Stimulated activated CD4-positive, alpha-beta T cell treated with anti-CD3 and anti-CD28 coated beads, Interleukin-4, amount 100 ng/mL, for 48 hours (primary cell): ENCODE results near the gene GPR34.
"Not testable (repeated sequence)": the region's sequence is repeated elsewhere in the genome, so short reads cannot be mapped to it uniquely, and the experiment has no call there.

ENCODE experiments used
- DNase-seq, 2 donors: peaks; one replicate each; pipeline ENCODE4 v3.0.0-alpha.2; 2020; ENCODE audit warnings: low read depth in 2 of 2

GPR34 gene

DNA sequence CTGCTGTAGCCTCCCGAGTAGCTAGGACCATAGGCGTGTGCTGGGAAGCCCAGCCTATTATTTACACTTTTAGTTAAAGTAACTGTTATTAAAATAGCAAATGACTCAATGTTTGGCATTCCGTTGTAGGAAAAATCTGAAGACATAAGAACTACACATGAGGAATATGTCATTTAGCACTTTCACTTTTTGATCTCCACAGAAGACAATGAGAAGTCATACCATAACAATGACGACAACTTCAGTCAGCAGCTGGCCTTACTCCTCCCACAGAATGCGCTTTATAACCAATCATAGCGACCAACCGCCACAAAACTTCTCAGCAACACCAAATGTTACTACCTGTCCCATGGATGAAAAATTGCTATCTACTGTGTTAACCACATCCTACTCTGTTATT, 6.7 kb downstream of the GPR34 start:
- no peak for DNase-seq

DNA sequence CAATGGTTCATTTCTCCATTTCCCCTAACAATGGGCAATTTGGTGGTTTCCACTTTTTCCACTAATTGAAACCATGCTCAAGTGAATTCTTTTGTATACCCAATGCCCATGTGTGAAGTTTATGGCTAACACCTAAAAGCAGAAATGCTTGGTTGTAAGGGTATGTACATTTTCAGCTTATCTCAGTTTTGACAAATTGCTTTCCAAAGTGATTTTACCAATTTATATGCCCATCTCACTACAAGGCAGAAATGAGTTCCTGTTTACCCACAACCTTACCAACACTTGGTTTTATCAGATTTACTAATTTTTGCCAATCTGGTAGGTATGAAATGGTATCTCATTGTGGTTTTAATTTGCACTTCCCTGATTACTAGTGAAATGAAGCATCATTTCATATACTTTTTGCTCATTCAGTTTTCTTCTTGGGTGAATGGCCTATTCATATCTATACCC, 14.8 kb downstream of the GPR34 start:
- no peak for DNase-seq

DNA sequence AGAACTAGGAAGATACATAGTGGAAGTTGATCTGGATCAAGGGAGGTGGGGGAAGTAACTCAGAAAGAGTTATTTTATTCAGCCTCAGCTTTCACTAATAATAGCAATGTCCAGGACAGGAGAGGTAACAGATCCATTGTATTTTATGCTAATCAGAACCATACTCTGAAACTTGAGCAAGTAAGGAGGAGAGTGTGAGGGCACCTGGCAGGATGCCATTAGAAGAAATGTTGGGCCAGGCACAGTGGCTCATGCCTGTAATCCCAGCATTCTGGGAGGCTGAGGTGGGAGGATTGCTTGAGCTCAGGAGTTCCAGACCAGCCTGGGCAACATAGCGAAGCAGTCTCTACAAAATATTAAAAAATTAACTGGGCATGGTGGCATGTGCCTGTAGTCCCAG, 16.3 kb downstream of the GPR34 start:
- DNase-seq: no peak

DNA sequence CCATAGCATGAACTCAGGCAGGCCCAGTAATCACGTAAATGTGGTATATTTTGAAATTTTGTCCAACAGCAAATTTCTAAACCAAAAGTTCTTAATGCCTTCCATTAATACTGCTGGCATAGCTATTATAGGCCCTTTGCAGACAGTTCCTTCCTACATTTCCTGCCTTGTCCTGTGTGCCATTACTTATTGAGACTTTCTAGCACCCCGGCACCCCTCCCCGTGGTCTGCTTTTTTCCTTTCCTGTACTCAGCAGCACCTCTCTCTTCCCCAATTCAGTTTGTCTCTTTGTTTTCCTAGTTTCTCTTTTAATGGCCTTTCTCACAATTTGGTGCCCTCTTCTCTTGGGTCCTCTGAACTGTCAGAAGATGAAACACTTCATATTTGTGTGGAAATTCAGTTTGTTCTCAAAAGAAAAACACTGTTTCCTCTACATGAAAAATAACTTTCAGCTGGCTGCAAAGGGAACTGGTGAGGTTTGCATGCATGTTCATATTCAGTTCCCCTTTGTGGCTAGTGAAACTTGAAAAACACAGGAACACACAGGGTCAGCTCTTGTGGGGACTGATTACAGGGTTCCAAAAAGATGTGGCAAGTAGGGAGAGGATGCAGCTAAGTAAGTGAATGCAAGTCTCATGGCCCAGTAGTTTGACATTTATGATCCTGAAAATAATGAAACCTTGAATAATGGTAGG, 17.1 kb downstream of the GPR34 start:
- DNase-seq: no peak

DNA sequence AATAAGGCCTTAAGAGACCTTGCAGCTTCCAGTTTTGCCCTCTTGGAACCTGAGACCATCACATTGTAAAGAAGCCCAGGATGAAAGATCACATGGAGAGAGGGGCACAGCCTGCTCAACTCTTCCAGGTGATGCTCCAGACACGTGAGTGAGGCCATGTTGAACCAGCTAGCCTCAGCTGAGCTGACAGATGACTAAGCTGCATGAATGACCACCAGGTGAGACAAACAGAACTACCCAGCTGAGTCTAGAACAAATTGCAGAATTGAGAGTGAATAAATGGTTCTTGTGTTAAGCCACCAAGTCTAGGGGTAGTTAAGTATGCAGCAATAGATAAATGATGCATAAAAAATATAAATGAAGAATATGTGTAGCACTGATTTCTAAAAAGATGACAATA, 18.4 kb downstream of the GPR34 start:
- DNase-seq: no peak

DNA sequence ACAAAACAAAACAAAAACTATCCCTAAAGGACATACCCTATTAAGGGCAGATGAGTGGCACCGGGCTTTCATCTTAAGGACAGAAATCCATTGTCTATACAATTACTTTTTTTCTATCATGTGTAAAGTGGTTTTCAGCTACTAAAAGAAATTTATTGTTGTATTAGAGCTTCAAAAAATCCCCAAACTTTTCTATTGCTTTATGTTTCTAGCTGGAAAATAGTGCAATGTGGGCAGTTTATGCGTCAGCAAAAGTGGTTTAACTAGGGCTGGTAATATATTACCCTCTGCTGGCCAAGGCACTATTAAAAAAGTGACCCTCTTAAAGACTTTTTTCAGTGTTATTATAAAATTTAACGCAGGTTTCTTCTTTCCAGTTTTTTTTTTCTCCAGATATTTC, 19.7 kb downstream of the GPR34 start:
- DNase-seq: no peak

DNA sequence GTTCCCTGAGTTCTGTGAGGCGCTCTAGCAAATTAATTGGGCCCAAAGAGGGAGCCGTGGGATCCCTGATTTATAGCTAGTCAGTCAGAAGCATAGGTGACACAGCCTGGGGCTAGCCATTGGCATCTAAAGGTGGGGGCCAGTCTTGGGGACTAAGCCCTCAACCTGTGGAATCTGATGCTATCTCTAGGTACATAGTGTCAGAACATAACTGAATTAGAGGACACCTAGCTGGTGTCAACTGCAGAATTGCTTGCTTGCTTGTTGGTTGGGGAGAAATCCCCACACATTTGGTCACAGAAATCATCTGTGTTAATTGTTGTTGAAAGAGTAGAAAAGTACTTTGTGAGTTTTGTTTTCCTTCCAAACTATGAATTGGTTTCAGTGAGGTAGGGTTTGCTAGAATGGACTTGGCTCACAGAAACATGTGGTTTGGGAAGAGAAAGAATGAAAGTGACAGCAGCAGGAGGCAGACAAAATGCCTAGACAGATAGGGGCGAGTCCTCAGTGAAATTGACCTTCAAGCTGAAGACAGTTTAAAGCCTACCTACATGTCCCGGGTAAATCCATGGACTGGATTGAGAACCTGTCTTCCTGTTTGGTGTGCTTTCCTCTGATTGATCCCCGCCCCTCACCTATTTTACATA, 22.4 kb downstream of the GPR34 start:
- no peak for DNase-seq

DNA sequence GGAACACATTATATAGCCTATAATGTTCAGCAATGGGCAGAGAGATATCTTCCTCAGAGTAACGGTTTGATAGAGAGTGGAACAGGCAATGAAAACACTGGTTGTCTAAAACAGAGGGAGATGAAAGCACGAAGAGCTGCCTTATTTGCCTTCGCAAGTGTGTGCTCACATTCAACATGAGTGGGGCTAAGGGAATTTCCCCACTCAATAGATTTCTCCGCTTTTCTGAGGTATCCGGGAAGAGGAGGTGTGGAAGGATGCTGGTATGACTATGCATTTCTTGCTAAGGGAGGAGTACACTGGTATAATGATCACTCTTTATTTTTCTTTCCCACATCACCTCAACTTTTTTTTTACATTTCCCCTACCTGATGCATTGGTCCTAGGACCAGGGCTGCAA, 27.4 kb downstream of the GPR34 start:
- DNase-seq: no peak

DNA sequence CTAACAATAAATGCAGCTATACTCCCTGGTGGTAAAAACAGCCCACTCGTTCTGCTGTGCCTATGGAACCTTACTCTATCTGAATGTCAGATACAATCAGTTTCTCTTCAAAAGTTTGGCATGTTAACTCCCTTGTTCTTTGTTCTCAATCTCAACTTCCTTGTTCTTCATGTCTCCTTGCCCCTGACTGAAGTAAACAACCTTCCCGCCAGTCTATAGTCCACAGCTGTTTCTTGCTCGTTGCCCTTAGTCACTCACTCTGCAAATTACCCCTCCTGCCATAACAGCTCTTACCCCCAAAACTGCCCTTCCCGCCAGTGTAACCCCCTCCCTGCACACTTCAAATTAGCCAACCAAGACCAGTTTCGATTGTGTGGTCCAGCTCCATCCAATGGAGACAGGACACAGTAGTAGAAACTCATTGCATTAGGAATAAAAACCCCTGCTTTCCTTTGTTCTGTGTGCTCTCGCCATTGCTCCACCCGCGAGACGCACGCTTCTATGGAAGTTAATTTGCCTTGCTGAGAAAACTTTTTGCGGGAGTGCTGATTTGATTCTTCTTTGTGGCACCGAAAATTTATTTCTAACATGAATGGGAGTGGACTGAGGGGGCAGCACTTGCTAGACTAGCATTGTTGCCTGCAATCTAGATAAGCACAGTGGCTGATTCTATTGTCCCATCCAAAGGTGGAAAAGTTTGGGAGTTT, 28.1 kb downstream of the GPR34 start:
- DNase-seq: no peak

DNA sequence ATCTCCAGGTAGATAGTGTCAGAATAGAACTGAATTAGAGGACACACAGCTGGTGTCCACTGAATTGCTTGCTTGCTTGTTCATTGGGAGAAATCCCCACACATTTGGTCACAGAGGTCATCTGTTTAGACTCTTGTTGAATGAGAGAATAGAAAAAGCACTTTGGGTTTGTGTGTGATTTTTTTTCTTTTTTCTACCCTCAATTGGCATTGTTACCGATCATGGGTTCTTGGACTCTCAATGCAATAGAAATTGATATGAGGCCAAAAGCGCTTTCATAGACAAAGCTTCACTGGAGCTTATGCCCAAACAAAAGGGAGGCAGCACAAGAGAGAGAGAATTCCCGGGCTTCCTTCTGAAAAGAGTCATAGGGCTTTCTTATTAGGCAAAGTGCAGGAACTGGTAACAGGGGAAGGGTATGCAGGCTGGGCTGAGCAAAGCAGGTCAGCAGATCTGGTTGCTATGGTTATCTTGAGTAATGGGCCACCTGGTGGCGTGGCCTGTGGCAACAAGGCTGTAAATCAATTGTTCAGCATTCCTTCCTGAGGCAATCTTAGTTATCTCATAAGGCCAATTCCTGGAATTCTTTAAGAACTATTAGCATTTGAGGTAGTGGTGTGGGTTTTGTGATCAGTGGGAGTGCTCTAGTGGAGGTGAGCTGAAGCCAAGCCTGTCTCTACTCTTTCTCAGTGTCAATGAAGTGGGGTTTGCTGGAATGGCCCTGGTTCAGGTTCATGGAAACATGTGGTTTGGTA, 29.9 kb downstream of the GPR34 start:
- DNase-seq: no peak

DNA sequence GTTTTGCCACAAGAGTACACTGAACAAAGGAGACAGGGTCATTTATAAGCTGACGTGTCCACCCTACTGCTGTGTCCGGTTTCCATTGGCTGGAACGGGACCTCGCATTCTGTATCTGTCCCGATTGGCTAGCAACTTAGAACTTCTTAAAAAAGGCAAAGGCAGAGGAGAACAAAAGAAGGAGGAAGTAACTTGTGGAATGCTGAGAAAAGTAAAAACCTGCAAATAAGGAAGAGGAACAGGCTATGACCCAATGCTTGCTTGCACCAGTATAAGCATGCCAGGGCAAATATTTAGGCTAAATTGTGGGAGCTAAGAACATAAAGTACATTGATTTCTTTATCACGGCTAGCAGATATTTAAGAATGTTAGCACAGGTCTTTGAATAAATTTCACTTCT, 30.8 kb downstream of the GPR34 start:
- DNase-seq: not testable (repeated sequence)

DNA sequence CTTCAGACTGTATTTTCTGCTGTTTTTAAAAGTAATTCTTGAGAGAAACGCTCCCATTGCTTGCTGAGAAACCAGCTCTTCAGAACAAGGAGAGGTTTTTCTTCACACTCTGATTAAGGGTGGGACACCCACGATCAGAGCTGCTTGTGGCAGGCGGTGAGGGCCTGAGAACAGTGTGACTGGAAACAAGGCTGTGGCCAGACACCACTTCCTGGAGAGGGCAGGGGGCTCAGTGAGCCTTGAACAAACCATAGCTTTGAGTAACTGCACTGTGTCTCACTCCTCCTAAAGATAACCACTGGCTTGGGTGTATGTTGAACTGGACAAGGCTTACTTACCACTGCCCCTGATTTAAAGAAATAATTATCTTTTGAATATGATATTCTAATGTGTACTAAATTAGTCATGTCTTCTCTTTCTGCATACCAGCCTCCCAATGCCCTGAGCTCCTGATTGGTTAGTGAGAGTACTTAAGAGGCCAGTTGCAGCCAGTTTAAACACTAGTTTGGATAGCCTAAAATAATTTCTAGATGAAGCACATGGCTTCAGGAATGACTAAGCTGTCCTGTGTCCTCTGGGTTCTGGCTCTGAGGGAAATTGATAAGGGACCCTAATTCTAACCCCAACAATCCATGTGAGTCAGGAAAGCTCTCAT, 31.5 kb downstream of the GPR34 start:
- no peak for DNase-seq

DNA sequence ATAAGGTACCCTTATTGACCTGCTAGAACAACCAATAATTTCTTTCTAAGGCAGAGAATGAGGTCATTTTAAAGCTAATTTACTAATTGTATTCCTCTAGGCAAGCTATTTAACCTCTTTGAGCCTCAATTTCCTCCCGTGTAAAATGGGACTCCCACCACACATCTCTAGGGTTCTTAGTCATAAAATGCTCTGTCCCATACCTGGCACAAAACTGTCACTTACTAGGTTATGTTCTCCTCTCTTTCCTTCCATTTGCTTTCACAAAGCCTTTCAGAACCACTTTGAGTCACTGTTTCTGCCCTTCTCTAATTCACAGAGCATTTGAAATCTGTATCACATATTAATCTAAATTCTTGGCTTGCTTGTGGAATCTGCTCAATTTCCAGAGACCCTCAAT, 32.8 kb downstream of the GPR34 start:
- DNase-seq: no peak

DNA sequence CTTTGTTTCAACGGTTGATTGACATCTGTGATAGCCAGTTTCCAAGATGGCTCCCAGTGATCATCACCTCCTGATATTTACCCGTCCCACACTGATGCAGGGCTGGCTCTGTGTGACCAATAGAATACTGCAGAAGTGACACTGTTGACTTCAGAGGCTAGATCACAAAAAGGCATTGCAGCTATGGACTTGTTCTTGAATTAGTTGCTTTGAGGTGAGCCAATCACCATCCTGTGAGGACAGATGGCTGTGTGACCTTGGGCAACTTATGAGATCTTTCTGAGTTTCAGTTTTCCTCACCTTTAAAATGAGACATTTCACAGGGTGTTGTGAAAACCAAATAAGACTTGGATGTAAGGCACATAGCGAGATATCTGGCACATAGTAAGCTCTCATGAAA, 33.4 kb downstream of the GPR34 start:
- no peak for DNase-seq

DNA sequence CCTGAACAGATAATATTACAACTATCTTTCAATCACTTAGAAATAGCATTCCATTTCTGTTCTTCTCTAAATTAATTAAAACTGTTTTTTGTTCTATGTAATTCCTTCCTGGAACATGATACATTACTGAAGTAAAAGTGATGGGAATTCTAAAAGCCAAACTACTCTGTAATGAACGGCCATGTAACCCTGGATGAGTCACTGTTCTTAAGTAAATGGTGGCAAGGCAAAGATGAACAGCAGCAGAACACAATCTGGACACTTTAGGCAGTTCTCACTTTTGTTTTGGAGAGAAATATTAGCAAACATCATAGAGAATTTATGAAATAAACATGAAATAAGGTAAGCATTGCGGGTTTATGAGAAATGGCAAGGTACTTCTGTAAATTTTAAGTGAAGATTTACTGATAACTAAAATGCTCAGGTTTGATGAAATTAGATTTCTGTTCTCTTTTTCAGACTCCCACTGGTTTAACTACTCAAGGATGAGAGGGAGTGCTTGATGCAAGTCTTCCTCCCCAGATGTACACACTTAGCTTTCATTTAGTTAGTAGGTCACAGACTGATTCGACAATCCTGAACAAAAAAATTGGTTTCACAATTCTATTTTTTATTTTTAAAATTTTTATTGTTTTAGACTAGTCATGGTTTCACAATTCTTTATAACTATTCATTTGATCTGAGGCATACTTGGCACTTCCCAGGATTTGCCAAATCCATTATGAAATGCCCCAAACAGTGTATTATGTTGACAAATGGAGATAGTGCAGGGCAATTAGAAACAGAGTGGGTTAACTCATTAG, 34.2 kb downstream of the GPR34 start:
- no peak for DNase-seq

DNA sequence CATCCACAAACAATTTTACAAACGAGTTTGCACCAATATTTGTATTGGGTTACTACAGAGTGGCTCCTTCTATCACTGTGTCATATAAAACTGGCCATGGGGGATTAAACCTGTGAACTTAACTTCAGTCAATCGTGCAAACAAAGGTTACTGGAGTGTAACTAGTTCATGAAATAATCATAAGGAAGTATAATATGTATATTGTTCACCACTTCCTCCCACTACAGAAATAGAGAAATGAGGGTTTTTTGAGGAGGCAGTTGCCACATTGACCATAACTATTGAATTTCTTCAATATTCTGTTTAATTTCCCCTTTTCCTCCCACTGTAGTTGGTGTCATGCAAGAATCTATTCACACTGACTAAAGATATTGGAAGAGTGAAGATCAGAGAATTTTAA, 35.1 kb downstream of the GPR34 start, which contains the start of gene GPR82:
TSS of gene GPR82 (plus strand) at position 356 of the 400 bp plus-strand sequence. CDS start 2,846 bp downstream, outside the sequence.
- no peak for DNase-seq

DNA sequence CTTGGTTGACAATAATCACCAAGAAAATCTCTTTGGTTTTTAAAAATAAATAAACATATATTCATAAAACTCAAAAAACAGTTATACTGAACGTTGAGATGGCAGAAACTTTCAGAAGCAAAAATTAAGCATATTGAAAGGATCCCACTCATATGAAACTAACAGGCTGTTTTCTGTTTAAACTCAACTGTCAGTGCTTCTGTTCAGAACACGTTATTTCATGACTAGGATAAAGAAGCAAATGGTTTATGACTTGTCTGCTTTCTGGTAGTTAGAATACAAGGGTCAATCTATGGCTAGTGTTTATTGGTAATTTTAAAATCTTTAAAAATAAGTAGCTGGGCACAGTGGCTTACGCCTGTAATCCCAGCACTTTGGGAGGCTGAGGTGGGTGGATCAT, 39.4 kb downstream of the GPR34 start:
- DNase-seq: no peak

DNA sequence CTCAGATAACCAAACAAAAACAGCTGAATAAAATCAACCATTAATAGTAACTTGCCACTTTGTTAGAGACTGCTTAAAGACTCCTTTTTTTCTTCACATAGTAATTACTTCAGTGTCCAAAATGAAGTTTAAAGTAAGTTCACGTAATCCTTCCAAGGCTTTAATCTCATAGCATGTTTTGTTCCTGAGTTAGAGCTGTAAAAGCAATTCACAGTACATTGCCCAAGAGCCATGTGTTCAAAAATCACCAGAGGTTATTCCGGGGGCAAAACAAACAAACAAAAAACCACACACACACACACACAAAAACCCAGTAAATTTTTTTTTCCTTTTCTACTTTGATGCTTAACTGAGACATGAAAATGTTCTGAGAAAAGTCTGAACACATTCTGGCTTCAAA, 41.3 kb downstream of the GPR34 start:
- DNase-seq: no peak

DNA sequence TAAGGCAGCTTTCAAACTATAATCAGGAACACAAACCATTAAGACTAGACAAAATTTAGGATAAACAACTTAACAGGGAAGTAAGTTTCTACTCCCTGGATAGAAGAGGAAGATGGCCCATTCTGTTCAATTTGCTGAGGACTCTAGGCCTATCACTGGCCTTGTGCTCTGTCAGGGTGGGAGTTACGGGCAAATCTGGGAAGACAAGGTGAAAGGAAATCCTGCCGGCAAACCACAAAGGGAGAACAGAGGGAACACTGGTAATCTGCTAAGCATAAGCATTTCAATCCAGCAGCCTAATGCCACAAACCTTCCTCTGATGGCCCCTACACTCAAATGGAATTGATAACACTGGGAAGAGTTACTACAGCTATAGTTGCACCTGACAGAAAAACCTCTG, 43.5 kb downstream of the GPR34 start:
- DNase-seq: no peak

DNA sequence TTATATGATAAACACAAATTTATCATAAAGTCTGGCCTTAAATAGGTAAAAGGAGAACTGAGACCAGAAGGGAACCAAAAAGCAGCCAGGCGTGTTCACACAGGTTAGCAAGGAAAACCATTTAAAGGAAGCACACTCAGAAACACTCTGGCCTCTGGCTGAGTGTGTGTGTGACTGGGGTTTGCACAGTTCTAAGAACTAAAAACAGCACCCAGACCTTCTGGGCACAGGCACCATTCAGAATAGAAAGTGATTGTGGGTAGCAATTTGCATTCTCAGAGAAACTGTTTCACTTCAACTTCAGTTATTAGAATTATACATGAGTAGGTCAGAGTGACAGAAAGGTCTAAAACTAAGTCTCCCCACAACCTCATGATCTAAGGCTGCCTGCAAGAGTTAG, 45.2 kb downstream of the GPR34 start:
- DNase-seq: no peak

DNA sequence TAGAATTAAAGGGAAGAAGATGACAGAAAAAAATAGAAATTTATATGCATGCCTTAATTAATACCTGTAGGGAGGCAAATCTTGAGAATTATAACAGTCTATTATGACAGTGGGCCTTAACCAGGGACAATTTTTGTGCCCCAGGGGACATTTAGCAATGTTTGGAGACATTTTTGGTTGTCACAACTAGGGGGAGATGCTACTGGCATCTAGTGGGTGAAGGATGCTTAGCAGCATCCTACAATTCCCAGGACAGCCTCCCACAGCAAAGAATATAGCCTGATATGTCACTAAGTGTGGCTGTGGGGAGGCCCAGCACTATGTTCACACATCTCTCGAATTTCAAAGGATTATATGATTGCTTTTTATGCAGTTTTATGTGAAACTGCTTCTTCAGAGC, 45.8 kb downstream of the GPR34 start:
- no peak for DNase-seq
